Putamen (tissue), 1 donor: ENCODE data around the gene RAD50.
"Not testable (repeated sequence)": the region's sequence is repeated elsewhere in the genome, so short reads cannot be mapped to it uniquely, and the experiment has no call there.

Source experiments
- DNase-seq: peaks from one replicate; pipeline ENCODE4 v3.0.0-alpha.2; 2016; ENCODE audit warnings: low spot score

The RAD50 gene

GRCh38 chr5:132557478-132558172 is 848 bp downstream of the RAD50 start:
- DNase-seq, result no peak

- DNase-seq, result no peak
Measured at GRCh38 chr5:132559383-132560060, 2.7 kb downstream of the RAD50 start.

GRCh38 chr5:132561601-132562000 is 4.8 kb downstream of the RAD50 start:
- DNase-seq, result no peak

- not testable (repeated sequence) for DNase-seq
Measured at GRCh38 chr5:132564555-132564954, 7.8 kb downstream of the RAD50 start.

- no peak for DNase-seq
Measured at GRCh38 chr5:132566657-132567056, 9.9 kb downstream of the RAD50 start.

GRCh38 chr5:132576123-132576522 is 19.3 kb downstream of the RAD50 start:
- DNase-seq, result no peak

GRCh38 chr5:132584560-132584959 is 27.8 kb downstream of the RAD50 start:
- DNase-seq, result not testable (repeated sequence)

GRCh38 chr5:132586063-132586462 is 29.3 kb downstream of the RAD50 start:
- DNase-seq, result no peak

- DNase-seq, result no peak
Measured at GRCh38 chr5:132589467-132589866, 32.7 kb downstream of the RAD50 start.

GRCh38 chr5:132591145-132591544 is 34.4 kb downstream of the RAD50 start:
- no peak for DNase-seq

- DNase-seq, result no peak
Measured at GRCh38 chr5:132592521-132592920, 35.7 kb downstream of the RAD50 start.

GRCh38 chr5:132594170-132594569 is 37.4 kb downstream of the RAD50 start:
- DNase-seq, result no peak

- no peak for DNase-seq
Measured at GRCh38 chr5:132595624-132596023, 38.8 kb downstream of the RAD50 start.

- no peak for DNase-seq
Measured at GRCh38 chr5:132601071-132601728, 44.4 kb downstream of the RAD50 start.

GRCh38 chr5:132607095-132607494 is 50.3 kb downstream of the RAD50 start:
- no peak for DNase-seq

- DNase-seq, result no peak
Measured at GRCh38 chr5:132608107-132608506, 51.3 kb downstream of the RAD50 start.

- no peak for DNase-seq
Measured at GRCh38 chr5:132611965-132612364, 55.2 kb downstream of the RAD50 start.

- DNase-seq, result no peak
Measured at GRCh38 chr5:132612846-132613245, 56.1 kb downstream of the RAD50 start.

- DNase-seq, result no peak
Measured at GRCh38 chr5:132621699-132622098, 64.9 kb downstream of the RAD50 start.

- no peak for DNase-seq
Measured at GRCh38 chr5:132622608-132623007, 65.8 kb downstream of the RAD50 start.

- DNase-seq, result no peak
Measured at GRCh38 chr5:132627470-132627869, 70.7 kb downstream of the RAD50 start.

- no peak for DNase-seq
Measured at GRCh38 chr5:132628814-132629213, 72.0 kb downstream of the RAD50 start.

- no peak for DNase-seq
Measured at GRCh38 chr5:132629230-132629944, 72.6 kb downstream of the RAD50 start.
